ENCODE results near the gene MRGPRF.
A peak's percentile ranks its signal among the peaks of the same experiment; 100 is the strongest.
"Not testable (repeated sequence)": the region's sequence is repeated elsewhere in the genome, so short reads cannot be mapped to it uniquely, and the experiment has no call there.

The MRGPRF gene

DNA sequence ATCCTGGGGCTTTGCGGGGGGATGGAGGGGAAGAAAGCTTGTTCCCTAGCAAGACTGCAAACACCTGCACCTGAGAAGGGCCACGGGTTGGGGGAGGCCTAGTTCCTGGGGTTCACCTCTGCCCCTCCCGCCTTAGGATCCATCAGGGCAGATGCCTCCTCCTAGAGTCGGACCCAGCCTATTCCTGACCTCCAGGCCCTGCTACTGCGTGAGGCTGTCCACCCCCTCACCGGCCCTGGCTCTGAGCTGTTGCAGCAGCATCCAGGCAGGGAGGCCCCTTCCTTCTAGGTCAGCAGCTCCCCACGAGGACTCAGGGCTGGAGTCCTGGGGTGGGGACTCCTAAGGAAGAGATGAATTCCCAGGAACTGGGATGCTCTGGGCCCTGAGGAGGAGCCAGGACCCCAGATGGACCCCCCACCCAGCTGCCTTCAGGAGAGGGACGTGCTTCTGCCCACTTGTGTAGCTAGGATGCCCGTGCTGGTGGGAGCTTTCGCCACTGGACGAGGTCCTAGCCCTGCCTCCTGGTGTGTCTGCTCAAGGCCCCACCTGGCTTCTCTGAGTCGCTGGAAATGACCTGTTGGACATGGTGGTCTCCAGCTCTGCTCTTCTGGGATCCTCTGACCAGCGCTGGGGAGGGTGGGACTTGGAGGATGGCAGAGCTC is 10.3 kb downstream of the MRGPRF start:
- no peak for DNase-seq (ENCODE audit: low read depth in 2 of 2)

DNA sequence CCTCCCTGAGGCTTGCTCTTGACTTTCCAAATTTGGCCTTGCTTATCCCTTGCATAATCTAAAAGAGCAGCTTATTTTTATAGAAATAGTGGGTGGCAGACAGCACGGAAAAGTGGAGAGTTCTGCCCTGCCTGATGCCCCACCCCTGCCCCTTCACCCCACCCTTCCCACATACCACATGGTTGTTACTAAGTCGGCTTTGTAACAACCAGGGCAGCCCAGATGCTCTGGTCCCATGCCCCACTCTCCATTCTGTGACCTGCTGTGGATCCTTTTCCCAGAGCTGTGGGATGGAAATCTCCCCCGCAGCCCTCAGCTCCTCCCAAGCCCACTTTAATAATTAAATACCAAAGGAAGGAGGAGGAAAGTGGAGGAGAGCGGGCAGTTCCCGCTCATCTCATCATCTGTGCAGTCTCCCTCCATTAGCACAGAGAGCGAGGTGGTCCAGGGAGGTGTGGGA is 10.9 kb downstream of the MRGPRF start:
- no peak for DNase-seq (ENCODE audit: low read depth in 2 of 2)

DNA sequence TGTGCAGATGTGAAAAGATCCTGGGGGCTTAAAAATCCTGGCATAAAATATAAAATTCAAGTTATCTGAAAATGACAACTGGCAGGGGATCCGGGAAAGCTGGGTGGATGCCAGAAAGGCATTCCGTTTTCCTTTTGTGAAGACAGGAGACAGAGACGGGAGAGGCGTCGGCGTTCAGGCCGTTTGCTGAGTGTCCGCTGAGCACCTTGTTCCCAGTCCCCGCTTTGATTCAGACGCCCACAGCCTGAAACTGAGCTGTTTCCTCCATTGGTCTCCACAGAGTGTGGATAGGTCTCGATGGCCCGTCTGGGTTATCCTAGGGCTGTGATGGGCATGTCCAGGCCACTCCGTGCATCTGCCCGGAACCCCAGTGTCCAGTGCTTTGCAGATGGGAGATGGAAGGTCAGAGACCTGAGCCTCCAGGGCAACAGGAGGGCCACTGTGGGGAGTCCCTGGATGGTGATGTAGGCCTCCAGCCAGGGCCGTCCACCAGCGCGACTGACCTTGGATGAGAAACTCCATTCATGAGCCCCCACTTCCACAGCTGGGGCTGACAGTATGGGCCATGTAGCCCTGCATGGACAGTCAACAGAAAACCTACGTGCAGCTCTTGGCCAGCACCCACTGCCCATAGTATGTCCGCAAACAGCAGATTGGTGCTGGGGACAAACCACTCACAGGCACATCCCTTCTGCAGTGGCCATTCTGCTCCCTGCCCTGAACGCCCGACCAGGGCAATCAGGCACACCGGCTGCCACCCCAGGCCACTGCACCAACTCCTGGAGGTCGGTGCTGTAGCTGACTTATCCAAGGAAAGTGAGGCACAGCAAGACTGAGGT is 11.6 kb downstream of the MRGPRF start:
- DNase-seq (ENCODE audit: low read depth in 2 of 2): no peak

DNA sequence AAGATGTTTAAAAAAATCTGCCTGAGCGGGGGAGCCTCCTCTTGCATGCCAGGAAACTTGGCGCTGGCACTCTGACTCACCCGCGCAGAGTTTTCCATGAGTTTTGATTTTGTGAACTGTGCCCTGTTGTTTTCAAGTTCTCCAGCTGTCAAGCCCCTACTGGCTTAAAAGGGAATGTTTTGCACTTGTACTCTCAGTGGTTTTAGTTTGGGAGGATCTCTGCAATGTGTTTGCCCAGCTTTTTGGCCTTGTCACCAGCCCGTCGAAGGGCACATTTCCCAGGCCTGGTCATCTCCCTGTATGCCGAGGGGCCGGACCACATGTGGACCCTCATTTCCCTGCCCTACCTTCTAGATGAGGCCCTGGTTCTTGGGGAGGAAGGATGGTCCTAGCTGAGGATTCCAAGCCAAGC is 12.2 kb downstream of the MRGPRF start:
- no peak for DNase-seq (ENCODE audit: low read depth in 2 of 2)

DNA sequence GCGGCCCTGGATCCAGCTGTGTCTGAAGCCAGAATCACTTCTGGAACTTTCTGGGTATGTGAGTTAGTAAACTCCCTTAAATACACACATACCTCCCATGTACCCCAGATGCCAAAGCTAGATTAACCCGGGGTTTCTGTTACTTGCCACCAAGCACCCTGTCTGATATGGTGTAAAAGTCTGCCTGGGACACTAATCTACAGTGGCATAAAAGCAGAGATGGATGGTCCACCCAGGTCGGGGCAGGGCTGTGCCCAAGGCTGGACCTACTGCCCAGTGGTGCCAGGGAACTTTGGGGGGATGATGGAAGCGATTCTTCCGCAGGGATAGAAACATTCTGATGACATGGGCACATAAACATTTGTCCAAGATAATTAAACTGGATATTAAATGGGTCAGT is 12.7 kb downstream of the MRGPRF start:
- no peak for DNase-seq (ENCODE audit: low read depth in 2 of 2)

DNA sequence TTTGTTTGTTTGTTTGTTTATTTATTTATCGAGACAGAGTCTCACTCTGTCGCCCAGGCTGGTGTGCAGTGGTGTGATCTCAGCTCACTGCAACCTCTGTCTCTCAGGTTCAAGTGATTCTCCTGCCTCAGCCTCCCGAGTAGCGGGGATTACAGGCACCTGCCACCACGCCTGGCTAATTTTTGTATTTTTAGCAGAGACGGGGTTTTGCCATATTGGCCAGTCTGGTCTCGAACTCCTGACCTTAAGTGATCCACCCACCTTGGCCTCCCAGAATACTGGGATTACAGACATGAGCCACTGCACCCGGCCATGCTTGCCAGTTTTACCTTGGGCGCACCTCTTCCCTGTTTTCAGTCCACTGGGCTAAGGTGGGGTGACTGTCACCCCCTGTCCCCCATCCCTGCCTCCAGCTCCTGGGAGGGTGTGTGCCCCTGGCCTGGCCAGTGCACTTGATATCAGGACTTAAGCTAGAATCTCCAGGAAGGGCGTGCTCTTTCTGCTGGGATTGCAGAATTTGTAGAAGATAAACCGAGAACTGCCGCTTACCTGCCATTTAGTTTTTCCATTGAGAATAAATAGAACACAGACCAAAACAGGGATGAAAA is 13.2 kb downstream of the MRGPRF start:
- not testable (repeated sequence) for DNase-seq (ENCODE audit: low read depth in 2 of 2)

DNA sequence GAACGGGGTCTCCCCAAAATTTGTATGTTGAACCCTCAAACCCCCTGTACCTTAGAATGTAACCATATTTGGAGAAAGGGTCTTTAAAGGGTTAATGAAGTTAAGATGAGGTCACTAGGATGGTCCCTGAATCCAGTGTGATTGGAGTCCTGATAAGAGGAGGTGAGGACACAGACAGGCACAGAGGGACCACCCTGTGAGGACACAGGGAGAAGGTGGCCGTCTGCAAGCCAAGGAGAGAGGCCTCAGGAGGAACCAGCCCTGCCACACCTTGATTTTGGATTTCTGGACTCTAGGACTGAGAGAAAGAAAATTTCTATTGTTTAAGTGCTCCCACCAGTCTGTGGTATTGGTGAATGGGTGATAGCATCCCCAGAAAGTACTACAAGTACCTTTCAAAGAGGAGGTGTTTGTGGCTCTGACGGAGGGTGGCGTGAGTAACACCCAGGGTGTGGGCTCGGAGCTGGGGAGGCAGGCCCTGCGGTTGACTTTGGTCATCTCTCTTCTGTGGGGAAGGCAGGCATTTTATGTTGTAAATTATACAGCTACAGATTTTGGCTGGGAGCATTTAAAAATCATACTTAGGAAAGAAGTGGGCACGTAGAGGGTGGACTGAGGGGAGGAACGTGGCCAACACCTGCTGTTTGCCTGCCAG is 13.8 kb downstream of the MRGPRF start:
- peak in 1 of 2 donors; percentile 16 for DNase-seq (ENCODE audit: low read depth in 2 of 2)

DNA sequence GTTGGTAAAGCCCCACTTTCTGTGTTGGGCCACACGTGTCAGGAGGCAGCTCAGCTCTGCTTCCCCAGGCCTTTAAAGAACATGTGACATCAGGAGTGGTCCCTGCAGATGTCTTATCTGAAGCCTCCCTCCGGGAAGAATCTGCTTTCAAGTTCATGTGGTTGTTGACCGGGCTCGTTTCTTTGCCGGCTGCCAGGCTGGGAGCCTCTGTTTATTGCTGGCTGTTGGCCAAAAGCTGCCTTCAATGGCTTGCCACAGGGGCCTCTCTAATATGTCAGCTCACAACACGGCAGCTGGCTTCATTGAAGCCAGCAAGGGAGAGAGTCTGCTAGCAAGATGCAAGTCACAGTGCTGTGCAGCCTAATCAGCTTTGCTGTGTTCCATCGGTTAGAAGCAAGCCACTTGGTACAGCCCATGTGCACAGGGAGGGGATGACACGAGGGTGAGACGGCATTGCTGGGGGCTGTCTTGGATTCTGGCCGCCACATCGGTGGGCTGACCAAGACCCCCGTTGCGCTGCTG is 14.6 kb downstream of the MRGPRF start:
- no peak for DNase-seq (ENCODE audit: low read depth in 2 of 2)

DNA sequence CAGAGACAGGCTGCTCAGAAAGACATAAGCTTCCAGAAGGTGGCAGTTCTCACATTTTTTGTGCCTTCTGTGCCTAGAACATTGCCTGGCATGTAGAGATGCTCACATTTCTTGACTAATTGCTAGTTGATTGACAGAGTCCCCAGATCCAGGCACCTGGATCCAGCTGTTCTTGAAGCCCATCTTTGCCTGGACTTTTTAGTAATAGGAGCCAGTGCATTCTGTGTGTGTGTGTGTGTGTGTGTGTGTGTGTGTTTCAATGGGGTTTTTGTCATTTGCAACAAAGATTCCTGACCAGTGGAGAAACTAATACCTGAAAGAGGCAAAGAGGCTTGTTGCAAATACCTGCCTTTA is 15.1 kb downstream of the MRGPRF start:
- DNase-seq (ENCODE audit: low read depth in 2 of 2): no peak

DNA sequence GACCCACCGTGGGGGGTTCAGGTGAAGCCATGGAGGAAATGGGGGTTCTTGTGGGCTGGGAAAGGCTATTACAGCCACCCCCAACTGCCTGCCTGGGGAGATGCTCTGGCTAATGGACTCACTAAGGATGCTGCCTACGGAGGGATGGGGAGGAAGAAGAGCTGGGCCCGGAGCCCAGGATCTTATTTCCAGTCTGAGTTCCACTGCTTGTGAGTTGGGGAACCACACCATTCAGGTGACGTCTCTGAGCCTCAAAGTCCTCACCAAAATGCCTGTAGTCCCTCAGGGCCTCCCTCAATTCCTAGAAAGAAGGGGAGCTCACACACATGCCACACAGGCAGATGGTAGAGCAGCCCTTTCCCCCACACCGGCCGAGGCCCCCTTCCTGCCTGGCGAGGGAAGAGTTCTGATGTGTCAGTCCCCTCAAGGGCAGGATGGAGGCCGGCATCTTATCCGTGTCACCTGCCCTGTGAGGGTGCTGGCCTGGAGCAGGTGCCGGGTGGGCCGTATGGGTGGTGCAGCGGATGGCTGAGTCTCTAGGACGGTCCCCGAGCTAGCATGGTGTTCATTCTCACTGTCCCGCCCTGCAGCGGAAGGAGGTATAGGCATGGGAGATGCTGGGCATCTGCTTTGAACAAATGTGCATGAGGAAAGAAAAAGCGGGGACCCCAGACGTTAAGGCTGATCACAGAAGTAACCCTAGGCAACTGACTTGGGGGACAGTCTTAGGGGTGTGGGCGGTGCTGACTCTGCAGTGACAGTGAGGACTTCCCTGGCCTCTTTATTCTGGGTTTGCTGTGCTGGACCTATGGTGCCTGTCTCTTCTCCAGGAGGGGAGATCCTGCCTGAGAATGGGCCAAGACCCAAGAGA is 15.7 kb downstream of the MRGPRF start:
- DNase-seq (ENCODE audit: low read depth in 2 of 2): no peak

DNA sequence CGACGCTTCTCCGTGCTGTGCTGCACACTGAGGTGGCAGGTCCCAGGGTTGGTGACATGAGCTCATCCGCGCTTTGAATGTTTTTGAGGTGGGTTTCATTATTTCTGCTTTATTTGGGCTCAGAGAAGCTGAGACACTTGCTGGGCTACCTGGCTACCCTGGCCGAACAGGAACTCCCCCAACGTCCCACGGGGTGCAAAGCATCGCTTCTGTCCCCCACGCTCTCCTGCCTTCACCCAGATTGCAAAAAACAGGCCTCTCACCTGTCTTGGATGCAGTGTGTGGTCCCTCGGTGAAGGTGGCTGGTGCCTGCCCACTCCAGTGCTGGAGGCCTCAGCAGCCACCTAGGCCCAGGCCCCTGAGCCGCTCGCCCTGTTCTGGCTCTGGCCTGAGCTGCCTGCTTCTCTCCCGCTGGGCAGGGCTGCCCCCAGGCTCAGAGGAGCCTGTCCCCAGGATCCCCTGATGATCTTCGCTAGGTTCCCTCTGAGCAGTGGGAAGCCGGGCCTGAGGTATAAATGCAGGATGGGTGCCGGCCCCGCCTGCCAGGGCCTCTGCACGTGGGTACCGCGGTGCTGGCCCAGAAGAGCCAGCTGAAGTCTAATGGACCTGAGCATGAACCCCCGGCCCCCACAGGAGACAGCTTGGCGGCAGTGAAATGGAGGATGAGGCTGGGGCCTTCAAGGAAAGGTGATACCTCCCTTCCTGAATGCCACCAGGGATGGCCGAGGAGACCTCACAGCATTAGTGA is 16.5 kb downstream of the MRGPRF start:
- DNase-seq (ENCODE audit: low read depth in 2 of 2): no peak

DNA sequence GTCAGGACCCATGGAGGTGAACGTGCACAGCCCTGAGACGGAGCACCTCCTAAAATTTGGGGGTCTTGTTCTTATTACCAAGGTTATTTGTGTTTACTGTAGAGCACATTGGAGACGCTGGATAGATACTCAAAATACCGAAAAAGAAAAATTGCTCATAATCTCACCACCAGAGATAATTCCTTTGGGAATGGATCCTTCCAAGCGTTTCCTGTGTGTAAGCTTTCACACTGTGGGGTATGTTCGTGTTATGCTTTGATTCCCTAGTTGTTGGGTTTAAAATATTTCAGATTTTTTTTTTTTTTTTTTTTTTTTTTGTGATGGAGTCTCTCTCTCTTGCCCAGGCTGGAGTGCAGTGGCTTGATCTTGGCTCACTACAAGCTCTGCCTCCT is 18.2 kb downstream of the MRGPRF start:
- DNase-seq (ENCODE audit: low read depth in 2 of 2): no peak

DNA sequence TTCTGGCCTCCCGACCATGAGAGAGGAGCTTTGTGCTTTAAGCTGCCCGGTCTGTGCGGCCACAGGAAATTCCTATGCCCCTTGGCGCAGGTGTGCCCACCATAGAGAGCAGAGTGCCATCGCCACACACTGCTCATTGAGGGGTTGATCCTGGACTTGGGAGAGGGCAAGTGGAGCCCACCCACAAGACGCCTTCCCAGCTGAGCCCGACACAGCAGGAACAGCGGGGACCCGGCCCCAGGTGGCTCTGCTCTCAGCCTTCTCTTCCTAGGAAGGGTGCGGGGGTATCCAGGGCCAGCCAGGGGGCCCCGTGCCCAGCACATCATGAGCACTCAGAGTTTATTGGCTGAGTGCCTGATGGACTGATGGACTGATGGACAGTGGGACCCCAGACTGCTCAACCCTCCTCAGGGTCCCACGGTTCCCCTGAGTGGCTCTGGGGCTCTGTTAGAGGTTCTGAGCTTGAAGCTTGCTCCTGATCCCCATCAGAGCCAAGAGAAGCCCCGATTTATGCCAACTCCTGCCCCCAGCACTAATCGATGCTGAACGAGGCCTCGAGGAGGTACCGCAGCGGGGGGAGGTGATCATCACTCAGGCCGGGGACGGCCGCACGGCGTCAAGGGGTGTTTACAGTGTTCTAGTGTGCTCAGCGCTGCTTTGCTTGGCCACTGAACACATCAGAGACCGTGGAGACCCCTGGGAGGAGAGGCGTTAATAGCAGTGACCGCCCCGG is 18.7 kb downstream of the MRGPRF start:
- no peak for DNase-seq (ENCODE audit: low read depth in 2 of 2)

DNA sequence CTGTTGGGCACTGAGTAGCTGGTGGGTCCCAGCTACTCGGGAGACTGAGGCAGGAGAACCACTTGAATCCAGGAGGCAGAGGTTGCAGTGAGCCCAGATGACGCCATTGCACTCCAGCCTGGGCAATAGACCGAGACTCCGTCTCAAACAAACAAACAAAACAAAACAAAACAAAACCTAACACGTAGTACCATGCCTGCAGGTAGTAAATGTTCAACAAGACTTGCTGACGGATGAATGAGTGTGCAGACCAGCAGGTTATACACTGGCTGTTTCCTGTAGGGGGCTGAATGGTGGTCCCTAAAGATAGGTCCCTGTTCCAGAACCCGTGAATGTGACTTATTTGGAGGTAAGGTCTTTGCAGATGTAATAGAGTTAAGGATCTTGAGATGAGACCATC is 19.5 kb downstream of the MRGPRF start:
- DNase-seq (ENCODE audit: low read depth in 2 of 2): no peak

DNA sequence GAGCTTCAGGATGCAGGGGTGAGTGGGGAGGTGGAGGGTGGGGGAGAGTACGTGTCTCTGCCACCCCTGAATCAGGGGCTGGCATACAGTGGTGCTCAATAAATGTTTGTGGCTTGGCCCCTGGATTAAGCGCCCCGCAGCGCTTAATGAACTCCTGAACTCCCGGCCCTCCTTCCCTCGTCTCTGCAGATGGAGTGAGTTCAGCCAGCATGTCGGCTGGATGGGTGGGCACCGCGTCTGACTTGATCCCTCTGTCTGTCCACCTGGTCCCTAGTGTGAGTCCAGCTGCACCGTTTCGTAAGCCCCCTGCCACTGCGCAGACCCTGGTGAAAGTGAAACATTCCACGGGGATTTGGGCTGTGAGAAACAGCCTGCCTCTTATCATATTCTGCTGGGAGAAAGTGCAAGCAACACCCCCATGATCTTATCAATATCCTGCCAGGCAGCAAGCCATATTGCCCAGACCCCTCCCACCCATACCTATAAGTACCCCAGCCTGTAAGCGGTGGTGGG is 20.2 kb downstream of the MRGPRF start:
- DNase-seq (ENCODE audit: low read depth in 2 of 2): no peak

DNA sequence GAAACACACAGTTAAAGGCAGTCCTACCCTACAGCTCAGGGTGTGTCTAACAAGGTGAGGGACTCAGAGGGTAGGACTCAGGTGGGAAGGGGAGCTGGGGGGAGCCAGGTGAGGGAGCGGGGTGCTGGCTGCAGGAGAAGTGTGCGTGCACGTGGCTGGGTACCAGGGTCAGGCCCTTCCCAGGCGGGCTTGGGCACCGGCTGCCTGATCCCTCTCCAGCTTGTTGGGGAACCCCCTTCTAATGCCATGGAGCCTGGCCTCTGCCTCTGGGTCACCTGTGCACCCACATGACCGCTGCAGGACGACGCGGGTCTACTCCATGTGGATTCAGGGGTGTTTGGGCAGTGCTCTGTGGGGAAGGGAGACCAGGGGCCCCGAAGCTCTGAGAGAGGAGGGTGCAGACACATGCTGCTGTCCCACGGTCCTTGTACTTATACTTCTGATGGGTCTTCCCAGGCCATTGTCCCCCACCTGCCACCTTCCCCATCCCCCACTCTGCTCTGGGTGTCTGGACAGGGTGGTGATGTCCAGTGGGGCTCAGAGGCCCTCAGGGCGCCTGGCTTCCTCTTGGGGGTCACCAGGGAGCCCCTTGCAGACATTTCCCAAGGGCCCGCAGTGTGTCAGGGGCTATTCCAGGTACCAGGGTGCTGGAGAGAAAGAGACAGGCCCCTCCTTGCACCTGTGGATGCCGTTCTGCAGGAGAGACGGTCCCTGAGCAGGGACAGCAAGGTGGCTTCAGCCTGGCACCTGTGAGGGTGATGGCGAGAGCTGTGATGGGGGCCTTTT is 21.9 kb downstream of the MRGPRF start:
- DNase-seq (ENCODE audit: low read depth in 2 of 2): no peak

DNA sequence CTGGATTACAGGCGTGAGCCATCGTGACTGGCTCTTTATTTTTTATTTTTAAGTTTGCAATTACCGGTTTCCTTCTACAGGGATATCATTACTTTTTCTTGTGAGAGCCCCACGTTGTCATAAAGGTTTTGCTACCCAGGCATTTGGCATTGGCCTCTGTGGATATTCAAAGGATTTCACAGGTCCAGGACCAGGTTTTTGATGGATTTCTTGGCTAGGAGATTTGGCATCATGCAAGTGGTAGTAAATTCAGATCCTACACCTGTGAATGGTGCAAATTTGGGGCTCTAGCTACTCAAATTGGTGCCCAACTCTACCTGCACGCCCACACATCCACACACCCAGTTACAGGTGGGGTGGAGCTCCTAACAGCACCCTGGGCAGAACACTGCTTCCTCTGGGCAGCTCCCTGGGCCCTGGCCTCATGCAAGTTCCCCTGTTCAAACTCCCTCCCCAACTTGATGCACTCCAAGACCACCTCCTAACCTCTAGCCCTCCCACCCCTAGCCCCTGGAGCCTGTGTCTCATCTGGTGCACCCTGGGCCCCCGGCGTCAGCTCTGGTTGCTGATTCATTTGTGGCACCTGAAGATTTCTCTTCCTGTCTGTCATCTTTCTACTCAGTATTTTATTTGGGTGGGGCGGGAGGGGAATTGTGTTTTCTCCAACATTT is 23.0 kb downstream of the MRGPRF start:
- no peak for DNase-seq (ENCODE audit: low read depth in 2 of 2)

DNA sequence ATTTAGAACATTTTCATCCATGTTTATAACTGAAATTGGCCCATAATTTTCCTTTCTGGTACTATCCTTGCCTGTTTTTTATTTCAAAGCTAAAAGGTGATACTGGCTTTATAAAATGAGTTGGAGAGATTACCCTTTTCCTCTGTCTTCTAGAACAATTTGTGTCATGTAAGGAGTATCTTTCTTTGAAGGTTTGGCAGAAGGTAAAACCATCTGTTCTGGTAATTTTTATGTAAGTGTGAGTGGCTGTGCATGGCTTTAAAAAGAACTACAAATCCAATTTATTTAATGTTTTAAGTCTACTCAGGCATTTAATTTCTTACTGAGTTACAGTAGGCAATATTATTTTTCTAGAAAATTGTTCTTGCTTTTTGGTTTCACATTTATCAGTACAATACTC is 24.6 kb downstream of the MRGPRF start:
- no peak for DNase-seq (ENCODE audit: low read depth in 2 of 2)
